Neural cell (in vitro differentiated cells): ENCODE data around the gene DPYSL4. TPM values are rescaled to one million over a fixed set of nuclear protein-coding genes. Genes with fewer than 3 reads are reported as not detected.

ENCODE experiments used
- H2AFZ ChIP-seq: fragments of 200-600, 300-800 bp; sonication (generic), shearing (Covaris generic); 2 replicates; pipeline ENCODE4 v1.6.0; 2014; ENCODE audit warnings: low read depth, mild to moderate bottlenecking, antibody characterized with exemption, low read length, moderate library complexity
- H3F3A ChIP-seq: fragments of 200-600 bp; shearing (Covaris generic); 2 replicates; pipeline ENCODE4 v1.6.1; 2016; ENCODE audit warnings: mild to moderate bottlenecking, moderate library complexity, mixed read lengths, antibody characterized with exemption, low read length; ENCODE audit not compliant: insufficient read depth, poor library complexity, severe bottlenecking
- H3K27ac ChIP-seq: fragments of 200-600, 300-800 bp; sonication (generic), shearing (Covaris generic); 2 replicates; pipeline ENCODE4 v1.5.1; 2014; ENCODE audit warnings: mild to moderate bottlenecking, low read length, moderate library complexity
- H3K27me3 ChIP-seq: fragments of 300-800, 200-600 bp; sonication (generic), shearing (Covaris generic); 2 replicates; pipeline ENCODE4 v1.6.0; 2014; ENCODE audit warnings: mild to moderate bottlenecking, low read depth, low read length, moderate library complexity; ENCODE audit not compliant: insufficient read depth
- H3K36me3 ChIP-seq: fragments of 300-800, 200-600 bp; sonication (generic), shearing (Covaris generic); 2 replicates; pipeline ENCODE4 v1.5.1; 2014; ENCODE audit warnings: mild to moderate bottlenecking, antibody characterized with exemption, low read length, moderate library complexity; ENCODE audit not compliant: insufficient read depth
- H3K4me2 ChIP-seq: fragments of 300-800, 200-600 bp; sonication (generic), shearing (Covaris generic); 2 replicates; pipeline ENCODE4 v1.6.0; 2014; ENCODE audit warnings: mild to moderate bottlenecking, low read length
- H3K4me3 ChIP-seq: fragments of 300-800, 200-600 bp; sonication (generic), shearing (Covaris generic); 2 replicates; pipeline ENCODE4 v1.5.1; 2014; ENCODE audit warnings: mild to moderate bottlenecking, low read length, moderate library complexity
- H3K79me2 ChIP-seq: fragments of 200-600 bp; shearing (Covaris generic); replicated peaks from 2 replicates; pipeline ENCODE4 v1.6.0; 2014; ENCODE audit warnings: mild to moderate bottlenecking, low read length, moderate library complexity; ENCODE audit not compliant: insufficient read depth
- H3K9ac ChIP-seq: fragments of 300-800, 200-600 bp; sonication (generic), shearing (Covaris generic); 2 replicates; pipeline ENCODE4 v1.6.1; 2016; ENCODE audit warnings: mild to moderate bottlenecking, low read length, mixed read lengths
- H3K9me2 ChIP-seq: fragments of 200-600 bp; shearing (Covaris generic); 2 replicates; pipeline ENCODE4 v1.6.1; 2016; ENCODE audit warnings: mild to moderate bottlenecking, low read length, mixed read lengths; ENCODE audit not compliant: insufficient read depth
- H3K9me3 ChIP-seq: fragments of 200-600, 300-800 bp; sonication (generic), shearing (Covaris generic); 2 replicates; pipeline ENCODE4 v1.6.1; 2016; ENCODE audit warnings: mild to moderate bottlenecking, mixed run types, low read length, moderate library complexity, mixed read lengths
- H4K20me1 ChIP-seq: fragments of 200-600 bp; shearing (Covaris generic); 2 replicates; pipeline ENCODE4 v1.6.1; 2016; ENCODE audit warnings: mild to moderate bottlenecking, mixed run types; ENCODE audit not compliant: insufficient read depth
- EP300 ChIP-seq: fragments of 450-650 bp; conservative IDR thresholded peaks from 2 replicates; pipeline ENCODE4 v1.6.1; 2014; ENCODE audit warnings: antibody characterized with exemption, mild to moderate bottlenecking, moderate library complexity; ENCODE audit not compliant: poor library complexity, severe bottlenecking
- EZH2 ChIP-seq: fragments of 200-600, 300-800 bp; shearing (Covaris generic), sonication (generic); IDR thresholded peaks from 2 replicates; pipeline ENCODE4 v1.6.1; 2014; ENCODE audit warnings: antibody characterized with exemption, low read length, borderline replicate concordance, mild to moderate bottlenecking; ENCODE audit not compliant: insufficient read depth, poor library complexity, severe bottlenecking
- MXI1 ChIP-seq: fragments of 450-650 bp; conservative IDR thresholded peaks from 2 replicates; pipeline ENCODE4 v1.6.1; 2014; ENCODE audit warnings: antibody characterized with exemption, mild to moderate bottlenecking; ENCODE audit not compliant: poor library complexity, severe bottlenecking
- POLR2AphosphoS5 ChIP-seq: IDR thresholded peaks from 2 replicates; pipeline ENCODE4 v1.6.1; 2012
- RAD21 ChIP-seq: fragments of 450-650 bp; conservative IDR thresholded peaks from 2 replicates; pipeline ENCODE4 v1.6.1; 2014; ENCODE audit warnings: antibody characterized with exemption, mild to moderate bottlenecking, moderate library complexity
- REST ChIP-seq: IDR thresholded peaks from 2 replicates; pipeline ENCODE4 v1.6.1; 2012; ENCODE audit warnings: borderline replicate concordance
- SMC3 ChIP-seq: fragments of 450-650 bp; conservative IDR thresholded peaks from 2 replicates; pipeline ENCODE4 v1.6.1; 2014; ENCODE audit warnings: antibody characterized with exemption, mild to moderate bottlenecking, moderate library complexity; ENCODE audit not compliant: poor library complexity
- TAF1 ChIP-seq: IDR thresholded peaks from 2 replicates; pipeline ENCODE4 v1.6.1; 2012; ENCODE audit warnings: low read depth
- polyA plus RNA-seq: library from polyadenylated mRNA; depleted of rRNA; stranded (reverse); fragments of >200 nt; gene quantifications from 2 replicates; pipeline ENCODE4 v1.2.3, GENCODE V29; 2014
- TF ChIP-seq, protein P1 (sequence below): fragments of 450-650 bp; IDR thresholded peaks from 2 replicates; pipeline ENCODE4 v1.5.1; 2014; ENCODE audit warnings: antibody characterized with exemption, mild to moderate bottlenecking, moderate library complexity; ENCODE audit not compliant: poor library complexity, severe bottlenecking

DPYSL4 gene
- polyA plus RNA-seq, 1 donor from 2014 or later, result 116 TPM

DNA sequence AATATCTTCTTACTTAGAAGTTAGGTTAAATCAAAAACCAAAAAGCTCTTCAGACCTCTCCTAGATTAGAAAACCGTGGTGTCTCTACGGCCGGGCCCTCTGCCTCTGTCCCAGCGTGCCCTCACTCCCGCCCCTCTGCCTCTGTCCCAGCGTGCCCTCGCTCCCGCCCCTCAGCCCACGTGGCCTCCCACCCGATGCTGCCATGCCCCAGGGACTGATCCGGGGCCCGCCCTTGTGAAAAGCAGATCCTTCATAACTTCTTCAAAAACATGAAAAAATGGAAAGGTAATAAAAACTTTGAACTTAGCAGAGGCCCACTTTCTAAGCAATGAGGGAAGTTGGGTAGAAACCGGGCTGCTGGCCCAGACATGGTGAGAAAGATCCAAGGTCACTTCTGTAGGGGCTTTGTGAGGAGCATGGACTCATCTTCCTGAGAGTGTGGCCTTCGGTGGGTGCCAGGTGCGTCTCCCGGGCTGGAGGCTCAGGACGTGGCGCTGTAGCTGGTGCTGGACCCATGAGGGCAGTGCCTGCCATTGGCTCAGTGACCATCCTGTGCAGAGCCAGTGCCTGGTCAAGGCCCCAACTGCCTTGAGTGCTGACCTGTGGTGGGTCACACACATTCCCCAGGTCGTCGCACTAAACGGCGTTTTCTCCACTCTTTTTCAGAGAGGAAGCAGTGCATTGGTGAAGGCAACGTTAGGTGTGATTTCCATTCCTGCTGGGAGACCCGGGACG, 4.9 kb upstream of the DPYSL4 start:
- H3F3A ChIP-seq, result no peaks in the 10 kb centered on the region
- no peak for TF ChIP-seq POLR2AphosphoS5
- TF ChIP-seq RAD21, result no peak
- TF ChIP-seq REST, result no peak
- no peak for TF ChIP-seq SMC3
- TF ChIP-seq EP300, result no peak
- TF ChIP-seq EZH2, result no peak
- TF ChIP-seq, protein P1, sequence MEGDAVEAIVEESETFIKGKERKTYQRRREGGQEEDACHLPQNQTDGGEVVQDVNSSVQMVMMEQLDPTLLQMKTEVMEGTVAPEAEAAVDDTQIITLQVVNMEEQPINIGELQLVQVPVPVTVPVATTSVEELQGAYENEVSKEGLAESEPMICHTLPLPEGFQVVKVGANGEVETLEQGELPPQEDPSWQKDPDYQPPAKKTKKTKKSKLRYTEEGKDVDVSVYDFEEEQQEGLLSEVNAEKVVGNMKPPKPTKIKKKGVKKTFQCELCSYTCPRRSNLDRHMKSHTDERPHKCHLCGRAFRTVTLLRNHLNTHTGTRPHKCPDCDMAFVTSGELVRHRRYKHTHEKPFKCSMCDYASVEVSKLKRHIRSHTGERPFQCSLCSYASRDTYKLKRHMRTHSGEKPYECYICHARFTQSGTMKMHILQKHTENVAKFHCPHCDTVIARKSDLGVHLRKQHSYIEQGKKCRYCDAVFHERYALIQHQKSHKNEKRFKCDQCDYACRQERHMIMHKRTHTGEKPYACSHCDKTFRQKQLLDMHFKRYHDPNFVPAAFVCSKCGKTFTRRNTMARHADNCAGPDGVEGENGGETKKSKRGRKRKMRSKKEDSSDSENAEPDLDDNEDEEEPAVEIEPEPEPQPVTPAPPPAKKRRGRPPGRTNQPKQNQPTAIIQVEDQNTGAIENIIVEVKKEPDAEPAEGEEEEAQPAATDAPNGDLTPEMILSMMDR, result no peak
- no peak for TF ChIP-seq TAF1
- TF ChIP-seq MXI1, result no peak
- no peaks in the 10 kb centered on the region for H3K79me2 ChIP-seq
- no peak overlapping the region for H2AFZ ChIP-seq
- no peaks in the 10 kb centered on the region for H3K9me2 ChIP-seq
- peaks cover 26% of the 10 kb centered on the region for H3K27me3 ChIP-seq
- H3K9me3 ChIP-seq, result no peaks in the 10 kb centered on the region
- H3K36me3 ChIP-seq, result no peaks in the 10 kb centered on the region
- no peak overlapping the region for H3K4me3 ChIP-seq
- no peak overlapping the region for H3K4me2 ChIP-seq
- H3K27ac ChIP-seq, result no peak overlapping the region
- no peak overlapping the region for H3K9ac ChIP-seq
- H4K20me1 ChIP-seq, result no peaks in the 10 kb centered on the region

DNA sequence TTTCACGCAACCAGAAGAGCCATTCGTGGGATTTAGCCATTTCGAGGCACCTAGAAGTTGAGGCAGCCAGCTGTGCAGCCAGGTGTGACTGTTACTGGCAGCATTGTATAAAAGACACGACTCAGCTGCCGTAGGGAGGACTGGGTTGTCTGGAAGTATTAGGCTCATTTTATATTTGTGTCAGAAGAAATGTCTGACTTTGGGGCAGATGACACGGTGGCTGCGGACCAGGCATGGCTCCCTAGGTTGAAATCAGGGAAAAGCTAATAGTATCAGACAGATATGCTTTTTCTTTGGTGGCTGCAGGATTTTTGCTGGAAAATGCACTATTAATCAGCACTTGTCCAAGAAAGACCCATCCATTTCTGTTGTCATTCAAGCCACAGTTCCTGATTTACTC, 4.2 kb upstream of the DPYSL4 start:
- Histone ChIP-seq H4K20me1 (no peaks in the 10 kb centered on the region), H3K27ac (no peak overlapping the region), H3K9me3 (no peaks in the 10 kb centered on the region), H3K9ac (no peak overlapping the region), H3K79me2 (peaks cover under 1% of the 10 kb centered on the region), H3K9me2 (no peaks in the 10 kb centered on the region), H3K4me2 (no peak overlapping the region), H3K36me3 (no peaks in the 10 kb centered on the region), H3F3A (no peaks in the 10 kb centered on the region), H2AFZ (no peak overlapping the region), H3K27me3 (peaks cover 30% of the 10 kb centered on the region), H3K4me3 (no peak overlapping the region)
- TF ChIP-seq TAF1 (no peak), EP300 (no peak), REST (no peak), RAD21 (no peak), SMC3 (no peak), MXI1 (no peak), EZH2 (no peak), POLR2AphosphoS5 (no peak)
- TF ChIP-seq, protein P1, result no peak
